ENCODE data around the gene ZNF862. TPM values are rescaled to one million over a fixed set of nuclear protein-coding genes. Genes with fewer than 3 reads are reported as not detected.

Gene ZNF862
- total and polyA plus RNA-seq, 7 donors: 0.92 to 23.8 (median 12.5) TPM

GRCh38 chr7:149813254-149814035 lies 24.7 kb upstream of the ZNF862 start:
- DNase-seq: no peak
- Histone ChIP-seq H3K27me3 (no peaks in the 10 kb centered on the region), H3K4me1 (no peaks in the 10 kb centered on the region), H3K9me3 (no peaks in the 10 kb centered on the region), H3K4me3 (no peak overlapping the region), H3K36me3 (no peaks in the 10 kb centered on the region), H3K27ac (no peak overlapping the region)
- TF ChIP-seq EP300 (IDR thresholded peaks at IDR 0.05) (no peak), POLR2A (IDR thresholded peaks at IDR 0.05) (no peak), POLR2AphosphoS5 (IDR thresholded peaks at IDR 0.05) (no peak)
- TF ChIP-seq, protein P1, sequence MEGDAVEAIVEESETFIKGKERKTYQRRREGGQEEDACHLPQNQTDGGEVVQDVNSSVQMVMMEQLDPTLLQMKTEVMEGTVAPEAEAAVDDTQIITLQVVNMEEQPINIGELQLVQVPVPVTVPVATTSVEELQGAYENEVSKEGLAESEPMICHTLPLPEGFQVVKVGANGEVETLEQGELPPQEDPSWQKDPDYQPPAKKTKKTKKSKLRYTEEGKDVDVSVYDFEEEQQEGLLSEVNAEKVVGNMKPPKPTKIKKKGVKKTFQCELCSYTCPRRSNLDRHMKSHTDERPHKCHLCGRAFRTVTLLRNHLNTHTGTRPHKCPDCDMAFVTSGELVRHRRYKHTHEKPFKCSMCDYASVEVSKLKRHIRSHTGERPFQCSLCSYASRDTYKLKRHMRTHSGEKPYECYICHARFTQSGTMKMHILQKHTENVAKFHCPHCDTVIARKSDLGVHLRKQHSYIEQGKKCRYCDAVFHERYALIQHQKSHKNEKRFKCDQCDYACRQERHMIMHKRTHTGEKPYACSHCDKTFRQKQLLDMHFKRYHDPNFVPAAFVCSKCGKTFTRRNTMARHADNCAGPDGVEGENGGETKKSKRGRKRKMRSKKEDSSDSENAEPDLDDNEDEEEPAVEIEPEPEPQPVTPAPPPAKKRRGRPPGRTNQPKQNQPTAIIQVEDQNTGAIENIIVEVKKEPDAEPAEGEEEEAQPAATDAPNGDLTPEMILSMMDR (IDR thresholded peaks at IDR 0.05): no peak
- WGBS, 2 donors: 87 to 88% methylated on average over 28 of the region's 28 CpGs
- intact Hi-C loops (cut with DNase I): no loop called here

GRCh38 chr7:149814494-149814893 lies 23.7 kb upstream of the ZNF862 start:
- H3K27me3 ChIP-seq: no peaks in the 10 kb centered on the region
- TF ChIP-seq POLR2AphosphoS5 (IDR thresholded peaks at IDR 0.05): no peak
- DNase-seq: no peak
- intact Hi-C loops (cut with DNase I): no loop called here
- H3K4me3 ChIP-seq: no peak overlapping the region
- H3K4me1 ChIP-seq: no peaks in the 10 kb centered on the region
- no peaks in the 10 kb centered on the region for H3K36me3 ChIP-seq
- no peaks in the 10 kb centered on the region for H3K9me3 ChIP-seq
- no peak overlapping the region for H3K27ac ChIP-seq
- WGBS, 2 donors: 74 to 76% methylated on average over 15 of the region's 15 CpGs

- Histone ChIP-seq H3K27ac (no peak overlapping the region), H3K27me3 (no peaks in the 10 kb centered on the region), H3K4me1 (no peaks in the 10 kb centered on the region), H3K9me3 (no peaks in the 10 kb centered on the region), H3K4me3 (no peak overlapping the region), H3K36me3 (no peaks in the 10 kb centered on the region)
- 92% methylated on average over 12 of the region's 12 CpGs for WGBS, 2 donors
- TF ChIP-seq EP300 (IDR thresholded peaks at IDR 0.05): no peak
- intact Hi-C loops (cut with DNase I): no loop called here
- no peak for DNase-seq
Measured at GRCh38 chr7:149815121-149815520, 23.1 kb upstream of the ZNF862 start.

GRCh38 chr7:149815661-149816266 lies 22.4 kb upstream of the ZNF862 start:
- Histone ChIP-seq H3K4me1 (no peaks in the 10 kb centered on the region), H3K27ac (no peak overlapping the region), H3K4me3 (no peak overlapping the region), H3K9me3 (no peaks in the 10 kb centered on the region), H3K36me3 (no peaks in the 10 kb centered on the region), H3K27me3 (no peaks in the 10 kb centered on the region)
- no peak for DNase-seq
- 51 to 77% methylated on average over 16 of the region's 16 CpGs for WGBS, 2 donors
- intact Hi-C loops (cut with DNase I): no loop called here
- TF ChIP-seq EP300 (IDR thresholded peaks at IDR 0.05) (no peak), POLR2A (IDR thresholded peaks at IDR 0.05) (no peak), POLR2AphosphoS5 (IDR thresholded peaks at IDR 0.05) (no peak)
- TF ChIP-seq, protein P1 (IDR thresholded peaks at IDR 0.05): no peak

GRCh38 chr7:149816267-149816751 lies 21.9 kb upstream of the ZNF862 start:
- TF ChIP-seq, protein P1 (IDR thresholded peaks at IDR 0.05): no peak
- TF ChIP-seq EP300 (IDR thresholded peaks at IDR 0.05) (no peak), POLR2A (IDR thresholded peaks at IDR 0.05) (no peak)
- no peaks in the 10 kb centered on the region for H3K9me3 ChIP-seq
- H3K27ac ChIP-seq: no peak overlapping the region
- H3K36me3 ChIP-seq: no peaks in the 10 kb centered on the region
- H3K4me3 ChIP-seq: no peak overlapping the region
- H3K27me3 ChIP-seq: no peaks in the 10 kb centered on the region
- no peak for DNase-seq
- no peaks in the 10 kb centered on the region for H3K4me1 ChIP-seq
- intact Hi-C loops (cut with DNase I): no loop called here
- WGBS, 2 donors: 74 to 84% methylated on average over 21 of the region's 21 CpGs
